HG03175 (cell line): ENCODE measurements around the gene ZNF816.
A peak's percentile ranks its signal among the peaks of the same experiment; 100 is the strongest.
"Not testable (repeated sequence)": the region's sequence is repeated elsewhere in the genome, so short reads cannot be mapped to it uniquely, and the experiment has no call there.

Experiments
- ATAC-seq: cut with Tn5 transposase; IDR thresholded peaks from one replicate; pipeline ENCODE4 v1.9.1; 2021; ENCODE audit warnings: mild to moderate bottlenecking, moderate library complexity; ENCODE audit not compliant: unreplicated experiment

Gene ZNF816

GRCh38 chr19:52962394-52963246, at the start of gene ZNF816:
Gene ZNF816 (minus strand): TSS chr19:52962881. CDS start chr19:52956089, 6,792 bp downstream.
- ATAC-seq = peak; percentile 97

- no peak for ATAC-seq
Measured at GRCh38 chr19:53012006-53012405, 49.3 kb upstream of the ZNF816 start.

- ATAC-seq = no peak
Measured at GRCh38 chr19:53010494-53010893, 47.8 kb upstream of the ZNF816 start.

GRCh38 chr19:53008061-53008778, 45.5 kb upstream of the ZNF816 start:
- no peak for ATAC-seq

- no peak for ATAC-seq
Measured at GRCh38 chr19:53007606-53008005, 44.9 kb upstream of the ZNF816 start.

- ATAC-seq = no peak
Measured at GRCh38 chr19:53007200-53007599, 44.5 kb upstream of the ZNF816 start.

GRCh38 chr19:53004242-53004641, 41.6 kb upstream of the ZNF816 start:
- no peak for ATAC-seq

GRCh38 chr19:53002479-53002878, 39.8 kb upstream of the ZNF816 start:
- ATAC-seq = no peak

- ATAC-seq = no peak
Measured at GRCh38 chr19:52997975-52998374, 35.3 kb upstream of the ZNF816 start.

- ATAC-seq = no peak
Measured at GRCh38 chr19:52995711-52996110, 33.0 kb upstream of the ZNF816 start.

GRCh38 chr19:52993342-52994178, 30.9 kb upstream of the ZNF816 start:
- ATAC-seq = no peak

GRCh38 chr19:52992109-52993004, 29.7 kb upstream of the ZNF816 start:
- ATAC-seq = no peak

- no peak for ATAC-seq
Measured at GRCh38 chr19:52991484-52991883, 28.8 kb upstream of the ZNF816 start.

- no peak for ATAC-seq
Measured at GRCh38 chr19:52990759-52991418, 28.2 kb upstream of the ZNF816 start.

- no peak for ATAC-seq
Measured at GRCh38 chr19:52988506-52988905, 25.8 kb upstream of the ZNF816 start.

- no peak for ATAC-seq
Measured at GRCh38 chr19:52987221-52987620, 24.5 kb upstream of the ZNF816 start.

- not testable (repeated sequence) for ATAC-seq
Measured at GRCh38 chr19:52983167-52983566, 20.5 kb upstream of the ZNF816 start.

- no peak for ATAC-seq
Measured at GRCh38 chr19:52981329-52981728, 18.6 kb upstream of the ZNF816 start.

- ATAC-seq = no peak
Measured at GRCh38 chr19:52967772-52968171, 5.1 kb upstream of the ZNF816 start.

GRCh38 chr19:52963247-52963618, 552 bp upstream of the ZNF816 start:
- ATAC-seq = peak; percentile 15
